HG03039 (cell line): Measurements from ENCODE around the gene U2AF1L4.
A peak's percentile ranks its signal among the peaks of the same experiment; 100 is the strongest.

Source experiments
- ATAC-seq: cut with Tn5 transposase; IDR thresholded peaks from one replicate; pipeline ENCODE4 v1.9.1; 2021; ENCODE audit warnings: mild to moderate bottlenecking, moderate library complexity; ENCODE audit not compliant: unreplicated experiment

U2AF1L4 gene

GRCh38 chr19:35745328-35746086, at the start of gene U2AF1L4, which contains the start of gene PSENEN:
TSS of gene U2AF1L4 (minus strand) at chr19:35745418. CDS start at chr19:35745391, 27 bp downstream.
TSS of gene PSENEN (plus strand) at chr19:35745651. CDS start at chr19:35745931, 280 bp downstream.
- ATAC-seq: peak; percentile 35

GRCh38 chr19:35793381-35794165, 48.4 kb upstream of the U2AF1L4 start:
- no peak for ATAC-seq

GRCh38 chr19:35792888-35793287, 47.7 kb upstream of the U2AF1L4 start:
- ATAC-seq: no peak

GRCh38 chr19:35792312-35792711, 47.1 kb upstream of the U2AF1L4 start:
- no peak for ATAC-seq

GRCh38 chr19:35791814-35792279, 46.6 kb upstream of the U2AF1L4 start:
- ATAC-seq: no peak

- no peak for ATAC-seq
Measured at GRCh38 chr19:35790981-35791813, 46.0 kb upstream of the U2AF1L4 start.

GRCh38 chr19:35789978-35790944, 45.0 kb upstream of the U2AF1L4 start:
- no peak for ATAC-seq

GRCh38 chr19:35789195-35789977, 44.2 kb upstream of the U2AF1L4 start:
- ATAC-seq: no peak

GRCh38 chr19:35788205-35788960, 43.2 kb upstream of the U2AF1L4 start:
- ATAC-seq: no peak

- no peak for ATAC-seq
Measured at GRCh38 chr19:35787227-35787799, 42.1 kb upstream of the U2AF1L4 start.

GRCh38 chr19:35786299-35787160, 41.3 kb upstream of the U2AF1L4 start:
- ATAC-seq: no peak

- ATAC-seq: no peak
Measured at GRCh38 chr19:35785339-35785627, 40.1 kb upstream of the U2AF1L4 start.

- ATAC-seq: no peak
Measured at GRCh38 chr19:35784503-35785338, 39.5 kb upstream of the U2AF1L4 start.

GRCh38 chr19:35783469-35784434, 38.5 kb upstream of the U2AF1L4 start:
- ATAC-seq: no peak

GRCh38 chr19:35782589-35782988, 37.4 kb upstream of the U2AF1L4 start:
- no peak for ATAC-seq
